UCSD-AML1 (cell line): Measurements from ENCODE around the gene LMNA.
"Not testable (repeated sequence)": the region's sequence is repeated elsewhere in the genome, so short reads cannot be mapped to it uniquely, and the experiment has no call there.

ENCODE experiments used
- DNase-seq: peaks from one replicate; lab custom pipeline; 2025; ENCODE audit not compliant: unreplicated experiment; lab: John Stamatoyannopoulos, UW

Gene LMNA

DNA sequence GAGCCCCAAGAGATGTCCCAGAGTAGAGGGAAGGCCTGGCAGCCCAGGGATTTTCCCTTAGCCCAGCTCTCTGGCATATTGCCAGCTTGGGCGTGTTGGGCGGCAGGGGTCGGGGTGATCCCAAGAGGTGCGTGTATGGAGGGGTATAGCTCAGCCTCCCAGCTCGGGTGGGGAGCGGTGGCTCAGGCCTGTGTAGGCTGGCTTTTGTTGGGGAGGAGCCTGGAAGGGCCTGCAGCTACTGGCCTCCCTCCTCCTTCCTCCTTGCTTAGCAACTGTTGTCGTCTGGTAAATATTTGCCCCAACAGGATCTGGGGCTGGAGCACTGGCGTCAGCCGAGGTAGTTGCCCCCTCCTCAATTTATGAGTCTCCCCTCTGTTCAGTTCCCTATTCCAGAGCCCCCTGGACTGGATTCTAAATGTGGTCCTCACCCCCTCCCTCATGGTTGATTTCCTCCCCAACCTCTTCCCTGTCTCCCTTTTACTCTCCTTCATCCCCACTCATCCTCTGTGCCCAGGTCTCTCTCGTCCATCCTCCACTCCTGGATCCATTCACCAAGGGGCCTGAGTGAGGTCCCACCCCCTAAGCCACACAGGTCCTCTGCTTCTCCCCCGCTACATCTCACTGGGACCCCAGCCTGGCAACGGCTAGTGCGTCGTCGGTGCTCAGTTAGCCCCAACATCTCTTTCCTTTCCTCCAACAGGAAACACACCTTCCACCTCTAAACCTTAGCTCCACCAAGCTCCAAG lies 10.3 kb upstream of the LMNA start:
- peak; percentile 47 for DNase-seq

DNA sequence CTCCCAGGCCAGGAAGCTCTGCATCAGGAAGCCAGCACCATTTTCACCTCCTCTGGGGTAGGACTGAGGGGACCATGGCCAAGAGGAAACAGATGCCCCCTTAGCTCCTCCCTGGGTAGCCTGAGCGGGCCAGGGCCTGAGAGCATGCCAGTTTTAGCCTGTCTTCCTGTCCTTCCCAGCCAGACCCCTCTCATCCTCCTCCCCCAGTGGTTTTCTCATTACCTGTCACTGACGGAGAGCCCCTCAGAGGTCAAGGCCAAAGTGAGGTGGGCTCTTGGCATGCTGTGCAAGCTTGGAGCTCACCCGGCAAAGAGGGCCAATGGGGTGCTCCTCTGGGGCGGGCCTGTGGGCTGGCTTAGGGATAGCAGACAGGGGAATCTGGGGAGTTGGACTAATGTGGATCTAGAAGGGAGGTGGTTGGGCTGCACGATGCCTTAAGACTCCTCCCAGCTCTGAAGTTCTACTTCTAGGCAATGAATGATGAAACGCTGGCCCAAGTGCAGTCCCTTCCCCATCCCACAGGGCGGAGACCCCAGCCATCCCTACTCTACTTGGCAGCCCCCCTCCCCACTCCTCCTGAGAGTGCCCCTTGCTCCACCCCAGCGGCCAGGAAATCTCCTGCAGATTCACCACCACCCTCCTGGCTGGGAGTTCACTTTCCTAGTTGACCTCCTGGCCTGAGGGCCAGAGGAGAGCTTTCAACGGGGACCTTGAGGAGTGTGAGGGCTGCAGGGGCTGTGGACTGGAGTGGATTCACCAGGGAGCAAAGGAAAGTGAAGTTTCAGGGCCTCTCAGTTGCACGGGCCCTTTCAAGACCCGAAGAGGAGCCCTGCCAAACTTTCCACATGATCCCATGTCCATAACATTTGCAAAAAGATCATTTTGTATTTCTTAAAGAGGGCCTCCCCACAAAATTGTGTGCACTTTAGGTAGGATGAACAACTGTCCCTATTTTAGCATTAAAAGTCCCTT lies 9.4 kb upstream of the LMNA start:
- DNase-seq = no peak

- no peak for DNase-seq
These were observed 7.7 kb upstream of the LMNA start for GRCh38 chr1:156106624-156107488.

DNA sequence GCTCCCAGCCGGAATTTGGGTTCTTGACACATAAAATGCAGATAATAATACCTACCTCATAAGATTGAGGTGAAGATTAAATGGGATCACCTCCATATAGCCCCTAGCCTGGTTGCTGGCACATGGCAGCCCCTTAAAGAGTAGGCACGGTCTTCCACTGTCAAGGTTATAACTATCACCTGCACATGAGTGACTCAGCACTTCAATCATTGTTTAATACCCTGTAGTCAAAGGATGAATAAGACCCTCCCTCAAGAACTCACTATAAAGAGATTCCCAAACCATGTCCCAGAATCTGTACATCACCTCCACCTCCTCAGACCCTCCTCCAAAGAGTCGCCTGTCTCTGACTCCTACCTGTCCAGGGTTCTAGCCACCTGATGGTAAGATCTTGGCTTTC lies 6.5 kb upstream of the LMNA start:
- no peak for DNase-seq

GRCh38 chr1:156108664-156109241 lies 5.8 kb upstream of the LMNA start:
- DNase-seq = no peak

GRCh38 chr1:156110252-156110651 lies 4.3 kb upstream of the LMNA start:
- no peak for DNase-seq

DNA sequence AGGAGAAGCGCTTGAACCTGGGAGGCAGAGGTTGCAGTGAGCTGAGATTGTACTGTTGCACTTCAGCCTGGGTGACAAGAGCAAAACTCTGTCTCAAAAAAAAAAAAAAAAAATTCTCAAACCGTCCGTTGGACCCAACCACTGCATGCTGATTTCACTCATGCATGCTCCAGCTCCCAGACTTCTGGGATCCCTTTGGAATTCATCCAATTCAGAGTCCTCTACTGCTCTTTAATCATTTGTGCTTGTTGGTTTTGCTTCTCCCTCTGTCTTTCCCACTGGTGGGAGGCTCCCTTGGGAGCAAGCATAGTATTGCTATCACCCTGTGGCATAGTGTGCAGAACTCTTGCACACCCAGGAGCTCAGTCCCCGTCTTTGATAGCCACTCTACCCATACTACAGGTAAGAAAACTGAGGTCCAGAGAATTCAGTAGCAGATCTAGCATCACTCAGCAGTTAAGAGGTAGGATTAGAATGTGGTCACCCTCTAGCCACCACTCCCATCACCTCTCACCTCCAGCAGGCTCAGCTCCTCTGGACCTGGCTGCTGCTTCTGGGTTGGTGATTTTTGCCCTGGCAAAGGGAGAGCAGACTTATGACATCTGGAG lies 3.1 kb upstream of the LMNA start:
- DNase-seq = no peak

- DNase-seq = no peak
These were observed 2.0 kb upstream of the LMNA start for GRCh38 chr1:156112276-156113137.

GRCh38 chr1:156113282-156113950 lies 1.1 kb upstream of the LMNA start:
- no peak for DNase-seq

DNA sequence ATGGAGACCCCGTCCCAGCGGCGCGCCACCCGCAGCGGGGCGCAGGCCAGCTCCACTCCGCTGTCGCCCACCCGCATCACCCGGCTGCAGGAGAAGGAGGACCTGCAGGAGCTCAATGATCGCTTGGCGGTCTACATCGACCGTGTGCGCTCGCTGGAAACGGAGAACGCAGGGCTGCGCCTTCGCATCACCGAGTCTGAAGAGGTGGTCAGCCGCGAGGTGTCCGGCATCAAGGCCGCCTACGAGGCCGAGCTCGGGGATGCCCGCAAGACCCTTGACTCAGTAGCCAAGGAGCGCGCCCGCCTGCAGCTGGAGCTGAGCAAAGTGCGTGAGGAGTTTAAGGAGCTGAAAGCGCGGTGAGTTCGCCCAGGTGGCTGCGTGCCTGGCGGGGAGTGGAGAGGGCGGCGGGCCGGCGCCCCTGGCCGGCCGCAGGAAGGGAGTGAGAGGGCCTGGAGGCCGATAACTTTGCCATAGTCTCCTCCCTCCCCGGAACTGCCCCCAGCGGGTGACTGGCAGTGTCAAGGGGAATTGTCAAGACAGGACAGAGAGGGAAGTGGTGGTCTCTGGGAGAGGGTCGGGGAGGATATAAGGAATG lies 505 bp downstream of the LMNA start:
- DNase-seq = no peak

- no peak for DNase-seq
These were observed 1.2 kb downstream of the LMNA start for GRCh38 chr1:156115514-156116374.

DNA sequence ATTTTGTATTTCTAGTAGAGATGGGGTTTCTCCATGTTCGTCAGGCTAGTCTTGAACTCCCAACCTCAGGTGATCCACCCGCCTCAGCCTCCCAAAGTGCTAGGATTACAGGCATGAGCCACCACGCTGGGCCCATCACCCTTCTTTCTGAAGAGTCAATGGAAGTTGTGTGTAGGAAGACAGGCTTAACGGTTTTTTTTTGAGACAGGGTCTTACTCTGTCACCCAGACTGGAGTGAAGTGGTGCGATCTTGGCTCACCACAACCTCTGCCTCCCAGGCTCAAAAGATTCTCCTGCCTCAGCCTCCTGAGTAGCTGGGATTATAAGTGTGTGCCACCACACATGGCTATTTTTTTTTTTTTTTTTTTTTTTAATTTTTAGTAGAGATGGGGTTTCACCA lies 2.2 kb downstream of the LMNA start:
- DNase-seq = not testable (repeated sequence)

- no peak for DNase-seq
These were observed 3.1 kb downstream of the LMNA start for GRCh38 chr1:156117414-156118176.

GRCh38 chr1:156118177-156118868 lies 3.8 kb downstream of the LMNA start:
- DNase-seq = no peak

GRCh38 chr1:156119503-156120209 lies 5.1 kb downstream of the LMNA start:
- DNase-seq = peak; percentile 52

DNA sequence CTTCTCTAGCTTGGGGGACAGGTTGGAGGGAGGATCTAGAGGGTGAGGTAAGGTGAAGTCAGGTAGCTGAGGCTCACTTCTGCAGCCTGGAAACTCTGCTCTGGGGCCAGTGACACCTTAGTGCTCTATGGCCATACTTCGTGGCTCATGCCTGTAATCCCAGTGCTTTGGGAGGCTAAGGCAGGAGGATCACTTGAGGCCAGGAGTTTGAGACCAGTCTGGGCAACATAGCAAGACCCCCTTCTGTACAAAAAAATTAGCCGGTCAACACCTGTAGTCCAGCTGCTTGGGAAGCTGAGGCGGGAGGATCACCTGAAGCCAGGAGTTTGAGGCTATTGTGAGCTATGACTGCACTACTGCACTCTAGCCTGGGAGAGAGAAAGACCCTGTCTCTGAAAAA lies 5.8 kb downstream of the LMNA start:
- no peak for DNase-seq
